HG03039 (cell line): ENCODE results near the gene CREM.

Experiments
- ATAC-seq: cut with Tn5 transposase; IDR thresholded peaks from one replicate; pipeline ENCODE4 v1.9.1; 2021; ENCODE audit warnings: mild to moderate bottlenecking, moderate library complexity; ENCODE audit not compliant: unreplicated experiment

The CREM gene

DNA sequence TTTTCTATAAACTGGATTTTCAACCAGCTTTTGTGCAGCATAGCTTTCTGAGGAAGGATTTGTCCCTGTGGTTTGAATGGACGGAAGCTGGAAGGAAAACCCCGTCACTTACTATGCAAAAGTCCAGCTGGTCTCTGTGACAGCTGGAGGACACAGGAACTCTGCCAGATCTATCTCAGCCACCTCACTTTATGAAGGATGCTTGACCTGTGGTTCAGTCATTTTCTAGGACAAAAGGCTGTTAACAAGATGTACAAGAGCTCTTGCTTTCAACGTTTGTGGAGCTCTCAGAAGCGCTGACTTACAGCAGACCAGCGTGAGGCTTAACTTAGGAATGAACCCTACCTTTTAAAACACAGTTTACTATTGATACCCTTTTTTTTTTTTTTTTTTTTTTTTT is 90.8 kb downstream of the CREM start:
- no peak for ATAC-seq

DNA sequence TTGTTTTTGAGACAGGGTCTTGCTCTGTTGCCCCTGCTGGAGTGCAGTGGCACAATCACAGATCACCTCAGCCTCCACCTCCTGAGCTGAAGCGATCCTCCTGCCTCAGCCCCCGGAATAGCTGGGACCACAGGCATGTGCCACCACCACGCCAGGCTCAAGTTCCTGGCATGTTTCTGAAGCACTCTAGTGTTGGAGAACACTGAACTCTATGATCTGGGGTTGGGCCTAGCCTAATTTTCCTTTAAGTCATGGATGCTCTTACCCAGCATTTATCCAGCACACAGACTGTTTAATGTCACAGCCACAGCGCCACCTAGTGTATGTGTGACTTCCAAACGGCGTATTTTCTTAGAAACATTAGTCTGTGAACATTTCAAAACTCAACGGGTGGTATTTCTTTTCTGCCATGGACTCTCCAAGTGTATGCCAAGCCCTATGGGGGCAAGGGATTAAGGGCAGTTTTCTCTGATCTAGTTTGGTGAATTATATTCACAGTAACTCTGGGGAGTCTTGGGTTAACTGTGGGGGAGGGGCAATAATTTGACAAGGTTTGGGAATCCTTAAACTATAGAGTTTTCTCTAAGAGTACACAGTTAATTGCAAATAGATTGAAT is 91.8 kb downstream of the CREM start:
- ATAC-seq, result peak; percentile 60

GRCh38 chr10:35219292-35219691 is 92.6 kb downstream of the CREM start:
- ATAC-seq, result no peak

- no peak for ATAC-seq
These were observed 93.5 kb downstream of the CREM start for GRCh38 chr10:35219891-35220890.

- no peak for ATAC-seq
These were observed 96.4 kb downstream of the CREM start for GRCh38 chr10:35223016-35223415.

DNA sequence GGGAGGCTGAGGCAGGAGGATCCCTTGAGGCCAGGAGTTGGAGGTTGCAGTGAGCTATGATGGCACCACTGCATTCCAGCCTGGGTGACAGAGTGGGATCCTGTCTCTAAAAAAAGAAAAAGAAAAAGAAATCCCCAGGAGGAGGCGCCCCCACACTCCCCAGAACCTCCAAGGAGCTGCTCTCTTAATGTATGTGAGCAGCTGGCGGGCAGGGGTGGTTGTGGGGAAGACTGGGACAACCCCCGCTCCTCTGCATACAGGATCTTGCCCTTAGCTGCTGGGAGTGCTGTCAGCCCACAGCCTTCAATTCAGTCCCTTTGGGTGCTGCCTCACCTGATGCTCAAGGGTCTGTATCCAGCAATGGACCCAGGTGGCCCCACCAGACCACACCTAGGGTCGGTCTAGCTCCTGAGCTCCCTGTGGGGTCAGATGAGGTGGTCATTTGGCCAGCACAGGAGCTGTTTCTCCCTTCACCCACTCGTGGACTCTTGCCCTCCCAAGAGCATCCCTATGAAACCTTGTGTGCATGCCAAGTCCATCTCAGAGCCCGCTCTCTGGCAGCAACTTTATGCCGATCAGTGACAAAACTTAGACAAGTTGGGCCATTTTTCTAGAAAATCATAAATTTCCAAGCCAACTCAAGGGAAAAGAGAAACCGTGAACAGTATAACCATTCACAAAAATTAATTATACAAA is 97.5 kb downstream of the CREM start:
- no peak for ATAC-seq

GRCh38 chr10:35225204-35225603 is 98.6 kb downstream of the CREM start:
- no peak for ATAC-seq

DNA sequence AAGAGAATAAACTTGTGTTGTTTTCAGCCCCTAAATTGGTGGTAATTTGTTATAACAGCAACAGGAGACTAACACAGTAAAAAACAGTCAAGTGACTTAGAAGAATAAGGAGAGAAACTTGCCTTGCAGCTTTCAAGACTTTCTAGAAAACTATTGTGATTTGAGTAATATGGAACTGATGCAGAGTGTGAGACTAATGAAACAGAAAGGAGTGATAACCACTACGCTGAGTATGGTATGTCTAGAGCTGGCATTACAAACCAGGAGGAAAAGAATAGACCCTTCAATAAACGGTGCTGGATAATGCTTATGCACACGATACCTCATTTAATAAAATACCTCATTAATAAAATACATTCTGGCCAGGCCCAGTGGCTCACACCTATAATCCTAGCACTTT is 99.9 kb downstream of the CREM start:
- ATAC-seq, result no peak

DNA sequence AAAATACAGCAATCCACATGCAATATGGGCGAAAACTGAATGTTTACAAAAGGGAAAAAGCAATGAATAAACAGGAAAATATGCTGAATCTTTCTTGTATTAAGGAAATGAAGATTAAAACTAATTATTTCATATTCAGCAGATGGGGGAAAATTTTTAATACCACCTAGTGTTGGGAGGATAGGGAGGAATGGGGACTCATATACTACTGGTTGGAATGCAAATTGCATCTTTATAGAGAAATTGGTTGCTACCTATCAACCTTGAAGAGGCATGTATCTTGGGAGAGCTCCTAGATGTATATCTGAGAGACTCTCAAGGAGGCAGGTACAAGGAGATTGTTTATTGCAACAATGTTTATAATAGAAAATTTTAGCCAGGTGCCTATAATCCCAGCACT is 101.4 kb downstream of the CREM start:
- no peak for ATAC-seq

DNA sequence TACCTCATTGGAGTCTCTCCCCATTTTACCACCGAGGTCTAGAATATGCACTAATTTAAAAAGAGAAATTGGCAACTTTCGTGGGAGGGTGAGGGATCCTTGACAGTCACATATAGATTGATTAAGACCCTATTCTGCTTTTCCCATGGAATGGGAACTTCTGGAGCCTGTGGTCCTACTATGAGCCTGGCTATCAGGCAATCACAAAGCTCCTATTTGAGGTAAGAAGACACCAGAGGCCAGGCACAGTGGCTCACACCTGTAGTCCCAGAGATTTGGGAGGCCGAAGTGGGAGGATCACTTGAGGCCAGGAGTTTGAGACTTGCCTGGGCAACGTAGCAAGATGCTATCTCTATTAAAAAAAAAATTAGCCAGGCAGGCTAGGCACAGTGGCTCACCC is 105.0 kb downstream of the CREM start:
- ATAC-seq, result no peak

GRCh38 chr10:35232527-35232926 is 105.9 kb downstream of the CREM start:
- no peak for ATAC-seq

DNA sequence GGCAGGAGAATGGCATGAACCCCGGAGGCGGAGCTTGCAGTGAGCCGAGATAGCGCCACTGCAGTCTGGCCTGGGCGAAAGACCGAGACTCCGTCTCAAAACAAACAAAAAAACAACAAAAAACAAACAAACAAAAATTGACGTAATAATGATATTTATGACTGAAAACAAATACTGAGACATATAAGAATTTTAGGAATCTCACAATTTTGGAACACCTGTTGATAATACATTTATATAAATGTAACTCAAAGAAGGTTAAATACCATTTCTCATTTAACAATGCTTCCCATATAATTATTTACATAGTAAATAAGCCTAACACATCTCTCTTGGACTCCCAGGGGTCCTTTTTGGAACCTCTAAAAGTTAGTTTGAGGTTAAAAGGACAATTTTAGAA is 107.4 kb downstream of the CREM start:
- no peak for ATAC-seq

GRCh38 chr10:35236739-35237138 is 110.1 kb downstream of the CREM start:
- no peak for ATAC-seq

GRCh38 chr10:35237766-35238512 is 111.3 kb downstream of the CREM start:
- no peak for ATAC-seq

GRCh38 chr10:35244549-35244948 is 117.9 kb downstream of the CREM start:
- no peak for ATAC-seq

GRCh38 chr10:35246770-35247343 is 120.2 kb downstream of the CREM start:
- ATAC-seq, result no peak

- no peak for ATAC-seq
These were observed 124.9 kb downstream of the CREM start for GRCh38 chr10:35251373-35252100.

GRCh38 chr10:35257057-35257983 is 130.7 kb downstream of the CREM start:
- no peak for ATAC-seq
